Stimulated activated CD4-positive, alpha-beta T cell treated with anti-CD3 and anti-CD28 coated beads, Interleukin-1b, Interleukin-23, amount 100 ng/mL, for 24 hours (primary cell): ENCODE data around the gene KLK2.

ENCODE experiments used
- DNase-seq, 4 experiments: peaks; one replicate each; pipeline ENCODE4 v3.0.0-alpha.2; 2020; ENCODE audit warnings: low read depth in 4 of 4, low spot score in 1 of 4

KLK2 gene

GRCh38 chr19:50921426-50922316 lies 48.4 kb downstream of the KLK2 start:
- DNase-seq = no peak

GRCh38 chr19:50922317-50922853 lies 49.1 kb downstream of the KLK2 start:
- DNase-seq = peak; percentile 61 to 68 (median 66)

- DNase-seq = no peak
Measured at GRCh38 chr19:50924586-50924985, 51.3 kb downstream of the KLK2 start.

GRCh38 chr19:50925734-50926133 lies 52.5 kb downstream of the KLK2 start:
- DNase-seq = no peak

- no peak for DNase-seq
Measured at GRCh38 chr19:50926144-50926543, 52.9 kb downstream of the KLK2 start.

- no peak for DNase-seq
Measured at GRCh38 chr19:50928831-50929230, 55.6 kb downstream of the KLK2 start.
